Effector memory CD8-positive, alpha-beta T cell (primary cell): ENCODE results near the gene CCDC33.

Experiments
- ATAC-seq: fragments of 150-1000 bp; cut with Tn5 transposase; replicated peaks from 2 replicates; pipeline ENCODE4 v1.10.0; 2021; ENCODE audit warnings: mild to moderate bottlenecking, moderate library complexity
- DNase-seq, 3 experiments: peaks; one replicate each; pipeline ENCODE4 v3.0.0; 2021
- H3K27ac Mint-ChIP-seq, 2 donors: one replicate each; pipeline ENCODE4 v1.8.0; 2022; ENCODE audit warnings: mild to moderate bottlenecking in 2 of 2, mixed read lengths in 2 of 2, moderate library complexity in 2 of 2
- H3K27me3 Mint-ChIP-seq, 2 donors: one replicate each; pipeline ENCODE4 v1.8.0; 2022; ENCODE audit warnings: mixed read lengths in 2 of 2
- H3K36me3 Mint-ChIP-seq: one replicate; pipeline ENCODE4 v1.8.0; 2022; ENCODE audit warnings: mild to moderate bottlenecking, moderate library complexity, mixed read lengths; ENCODE audit not compliant: insufficient read depth
- H3K4me1 Mint-ChIP-seq, 2 donors: one replicate each; pipeline ENCODE4 v1.8.0; 2022; ENCODE audit warnings: low read depth in 2 of 2, mixed read lengths in 2 of 2
- H3K4me3 Mint-ChIP-seq, 2 donors: one replicate each; pipeline ENCODE4 v1.8.0; 2022; ENCODE audit warnings: mild to moderate bottlenecking in 2 of 2, mixed read lengths in 2 of 2, moderate library complexity in 2 of 2
- H3K9me3 Mint-ChIP-seq, 2 donors: one replicate each; pipeline ENCODE4 v1.8.0; 2022; ENCODE audit warnings: mixed read lengths in 2 of 2

Gene CCDC33

GRCh38 chr15:74316141-74316540, 80.0 kb downstream of the CCDC33 start:
- peaks cover 10 to 15% of the 10 kb centered on the region in 2 donors for H3K4me1 Mint-ChIP-seq
- ATAC-seq = no peak
- H3K36me3 Mint-ChIP-seq = peaks cover 5% of the 10 kb centered on the region

GRCh38 chr15:74317820-74318375, 81.8 kb downstream of the CCDC33 start:
- Mint-ChIP-seq H3K27ac (no peak overlapping the region), H3K27me3 (peaks cover 0 to 11% of the 10 kb centered on the region in 2 donors), H3K9me3 (no peaks in the 10 kb centered on the region), H3K4me3 (no peak overlapping the region), H3K36me3 (peaks cover 3% of the 10 kb centered on the region), H3K4me1 (peaks cover 10 to 17% of the 10 kb centered on the region in 2 donors)
- DNase-seq = no peak
- no peak for ATAC-seq

More at GRCh38 chr15:74316141-74316540, 80.0 kb downstream of the CCDC33 start:
- Mint-ChIP-seq H3K27me3 (peaks cover 0 to under 1% of the 10 kb centered on the region in 2 donors), H3K4me3 (no peak overlapping the region), H3K9me3 (no peaks in the 10 kb centered on the region), H3K27ac (peak overlapping the region in 1 of 2 donors; percentile 62)
- DNase-seq = no peak

GRCh38 chr15:74318376-74319137, 82.4 kb downstream of the CCDC33 start:
- Mint-ChIP-seq H3K27me3 (peaks cover 0 to 16% of the 10 kb centered on the region in 2 donors), H3K9me3 (no peaks in the 10 kb centered on the region), H3K27ac (no peak overlapping the region), H3K4me1 (peaks cover 10 to 17% of the 10 kb centered on the region in 2 donors), H3K4me3 (no peak overlapping the region), H3K36me3 (no peaks in the 10 kb centered on the region)
- ATAC-seq (no peak), DNase-seq (no peak)

- H3K9me3 Mint-ChIP-seq = no peaks in the 10 kb centered on the region
- no peak overlapping the region for H3K4me3 Mint-ChIP-seq
- H3K4me1 Mint-ChIP-seq = peaks cover 10 to 17% of the 10 kb centered on the region in 2 donors
- no peaks in the 10 kb centered on the region for H3K36me3 Mint-ChIP-seq
- H3K27ac Mint-ChIP-seq = no peak overlapping the region
- H3K27me3 Mint-ChIP-seq = peaks cover 0 to 18% of the 10 kb centered on the region in 2 donors
- no peak for ATAC-seq
- no peak for DNase-seq
These were observed 83.0 kb downstream of the CCDC33 start for GRCh38 chr15:74319138-74319460.

- H3K36me3 Mint-ChIP-seq = no peaks in the 10 kb centered on the region
- peaks cover 9 to 15% of the 10 kb centered on the region in 2 donors for H3K4me1 Mint-ChIP-seq
- peaks cover under 1 to 25% of the 10 kb centered on the region in 2 donors for H3K27me3 Mint-ChIP-seq
- H3K9me3 Mint-ChIP-seq = no peaks in the 10 kb centered on the region
- H3K27ac Mint-ChIP-seq = no peak overlapping the region
- H3K4me3 Mint-ChIP-seq = no peak overlapping the region
- ATAC-seq (no peak), DNase-seq (no peak)
These were observed 83.6 kb downstream of the CCDC33 start for GRCh38 chr15:74319596-74320351.

- Mint-ChIP-seq H3K4me3 (no peak overlapping the region), H3K27ac (no peak overlapping the region), H3K27me3 (peaks cover 8 to 33% of the 10 kb centered on the region in 2 donors), H3K9me3 (no peaks in the 10 kb centered on the region), H3K36me3 (no peaks in the 10 kb centered on the region), H3K4me1 (peaks cover 1 to 7% of the 10 kb centered on the region in 2 donors)
- ATAC-seq (no peak), DNase-seq (peak in 1 of 3 experiments; percentile 11)
These were observed 84.5 kb downstream of the CCDC33 start for GRCh38 chr15:74320352-74321247.

GRCh38 chr15:74322558-74323180, 86.5 kb downstream of the CCDC33 start:
- Mint-ChIP-seq H3K9me3 (no peaks in the 10 kb centered on the region), H3K27ac (peak overlapping the region in 1 of 2 donors; percentile 36)
- peak; percentile 39 to 49 (median 46) for DNase-seq

GRCh38 chr15:74324714-74325113, 88.6 kb downstream of the CCDC33 start:
- Mint-ChIP-seq H3K27me3 (peaks cover 8 to 35% of the 10 kb centered on the region in 2 donors), H3K27ac (peak overlapping the region in 1 of 2 donors; percentile 13), H3K4me3 (no peak overlapping the region), H3K36me3 (peaks cover 7% of the 10 kb centered on the region), H3K4me1 (peaks cover 11 to 17% of the 10 kb centered on the region in 2 donors), H3K9me3 (no peaks in the 10 kb centered on the region)
- no peak for DNase-seq
- ATAC-seq = no peak

More at GRCh38 chr15:74322558-74323180, 86.5 kb downstream of the CCDC33 start:
- peak; percentile 58 for ATAC-seq
- peaks cover 0 to 4% of the 10 kb centered on the region in 2 donors for H3K4me1 Mint-ChIP-seq
- no peak overlapping the region for H3K4me3 Mint-ChIP-seq
- H3K27me3 Mint-ChIP-seq = peaks cover 8 to 35% of the 10 kb centered on the region in 2 donors
- no peaks in the 10 kb centered on the region for H3K36me3 Mint-ChIP-seq

GRCh38 chr15:74326746-74327145, 90.6 kb downstream of the CCDC33 start:
- DNase-seq (no peak), ATAC-seq (no peak)
- H3K27ac Mint-ChIP-seq = no peak overlapping the region
- no peak overlapping the region for H3K4me3 Mint-ChIP-seq
- H3K36me3 Mint-ChIP-seq = peaks cover 7% of the 10 kb centered on the region
- peaks cover 11 to 17% of the 10 kb centered on the region in 2 donors for H3K4me1 Mint-ChIP-seq
- H3K27me3 Mint-ChIP-seq = peaks cover 8 to 30% of the 10 kb centered on the region in 2 donors
- H3K9me3 Mint-ChIP-seq = no peaks in the 10 kb centered on the region

GRCh38 chr15:74327756-74328155, 91.6 kb downstream of the CCDC33 start:
- peak overlapping the region in 1 of 2 donors; percentile 37 for H3K4me3 Mint-ChIP-seq
- peaks cover 7% of the 10 kb centered on the region for H3K36me3 Mint-ChIP-seq
- no peak for ATAC-seq
- H3K4me1 Mint-ChIP-seq = peaks cover 11 to 15% of the 10 kb centered on the region in 2 donors
- no peaks in the 10 kb centered on the region for H3K9me3 Mint-ChIP-seq
- no peak for DNase-seq
- peak overlapping the region in 1 of 2 donors; percentile 70 for H3K27ac Mint-ChIP-seq
- H3K27me3 Mint-ChIP-seq = peaks cover 8 to 25% of the 10 kb centered on the region in 2 donors

GRCh38 chr15:74328331-74329056, 92.4 kb downstream of the CCDC33 start:
- Mint-ChIP-seq H3K36me3 (peaks cover 7% of the 10 kb centered on the region), H3K9me3 (no peaks in the 10 kb centered on the region), H3K4me1 (peaks cover 11 to 15% of the 10 kb centered on the region in 2 donors), H3K27me3 (peaks cover 8 to 18% of the 10 kb centered on the region in 2 donors), H3K27ac (peak overlapping the region; percentile 42 to 70), H3K4me3 (peak overlapping the region in 1 of 2 donors; percentile 37)
- DNase-seq (no peak), ATAC-seq (no peak)

- ATAC-seq (no peak), DNase-seq (no peak)
- Mint-ChIP-seq H3K27me3 (no peaks in the 10 kb centered on the region), H3K4me1 (peaks cover 11 to 15% of the 10 kb centered on the region in 2 donors), H3K36me3 (peaks cover 7% of the 10 kb centered on the region), H3K4me3 (no peak overlapping the region), H3K27ac (no peak overlapping the region), H3K9me3 (no peaks in the 10 kb centered on the region)
These were observed 94.8 kb downstream of the CCDC33 start for GRCh38 chr15:74330861-74331408.
